ENCODE data around the gene SDHB.

DNA sequence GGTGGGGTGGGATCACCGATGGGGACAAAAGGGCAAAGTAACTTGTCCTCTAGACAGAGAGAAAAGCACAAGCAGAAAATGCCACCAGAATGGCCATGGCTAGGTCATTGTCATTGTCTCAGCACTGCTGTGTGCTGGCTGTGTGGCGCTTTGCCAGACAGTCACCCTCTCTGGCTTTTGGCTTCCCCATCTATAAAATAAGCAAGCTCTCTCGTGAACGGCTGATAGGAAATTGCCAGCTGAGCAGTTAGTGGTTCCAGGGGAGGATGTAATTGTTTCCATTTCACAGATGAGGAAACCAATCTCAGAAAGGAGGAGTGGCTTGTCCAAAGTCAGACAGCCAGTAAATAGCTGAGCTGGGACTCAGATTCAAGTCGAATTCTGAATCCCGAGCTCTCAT, 32.9 kb upstream of the SDHB start:
- TF ChIP-seq EZH2phosphoT487 (conservative IDR thresholded peaks at IDR 0.05; ENCODE audit: low read length): no peak
- TF ChIP-seq, protein P1, sequence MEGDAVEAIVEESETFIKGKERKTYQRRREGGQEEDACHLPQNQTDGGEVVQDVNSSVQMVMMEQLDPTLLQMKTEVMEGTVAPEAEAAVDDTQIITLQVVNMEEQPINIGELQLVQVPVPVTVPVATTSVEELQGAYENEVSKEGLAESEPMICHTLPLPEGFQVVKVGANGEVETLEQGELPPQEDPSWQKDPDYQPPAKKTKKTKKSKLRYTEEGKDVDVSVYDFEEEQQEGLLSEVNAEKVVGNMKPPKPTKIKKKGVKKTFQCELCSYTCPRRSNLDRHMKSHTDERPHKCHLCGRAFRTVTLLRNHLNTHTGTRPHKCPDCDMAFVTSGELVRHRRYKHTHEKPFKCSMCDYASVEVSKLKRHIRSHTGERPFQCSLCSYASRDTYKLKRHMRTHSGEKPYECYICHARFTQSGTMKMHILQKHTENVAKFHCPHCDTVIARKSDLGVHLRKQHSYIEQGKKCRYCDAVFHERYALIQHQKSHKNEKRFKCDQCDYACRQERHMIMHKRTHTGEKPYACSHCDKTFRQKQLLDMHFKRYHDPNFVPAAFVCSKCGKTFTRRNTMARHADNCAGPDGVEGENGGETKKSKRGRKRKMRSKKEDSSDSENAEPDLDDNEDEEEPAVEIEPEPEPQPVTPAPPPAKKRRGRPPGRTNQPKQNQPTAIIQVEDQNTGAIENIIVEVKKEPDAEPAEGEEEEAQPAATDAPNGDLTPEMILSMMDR (IDR thresholded peaks at IDR 0.05; ENCODE audit: insufficient read depth, low read length, poor library complexity, severe bottlenecking): no peak
